ENCODE results near the gene OTULINL.

Gene OTULINL

DNA sequence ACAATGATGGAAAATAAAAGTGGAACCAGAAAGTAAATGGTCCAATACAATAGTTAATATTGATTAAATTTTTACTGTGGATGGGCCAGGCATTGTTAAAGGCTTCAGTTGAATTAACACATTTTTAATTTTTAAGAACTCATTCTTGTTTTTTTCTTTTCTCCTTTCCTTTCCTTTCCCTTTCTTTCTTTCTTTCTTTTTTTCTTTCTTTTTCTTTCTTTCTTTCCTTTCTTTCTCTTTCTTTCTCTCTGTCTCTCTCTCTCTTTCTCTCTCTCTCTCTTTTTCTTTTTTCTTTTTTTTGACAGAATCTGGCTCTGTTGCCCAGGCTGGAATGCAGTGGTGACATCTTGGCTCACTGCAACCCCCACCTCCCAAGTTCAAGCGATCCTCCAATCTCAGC lies 13.3 kb upstream of the OTULINL start:
- no peak for DNase-seq (ENCODE audit: low read depth, low spot score)
- H3K9ac ChIP-seq (ENCODE audit: insufficient read length, low read depth), result no peak overlapping the region
- H3K9me3 ChIP-seq (ENCODE audit: insufficient read depth, low read length), result no peaks in the 10 kb centered on the region
- TF ChIP-seq YY1 (IDR thresholded peaks at IDR 0.05; ENCODE audit: insufficient read depth, insufficient read length) (no peak), ZNF274 (IDR thresholded peaks at IDR 0.05; ENCODE audit: low read depth, low read length) (no peak), SUZ12 (IDR thresholded peaks at IDR 0.05; ENCODE audit: extremely low read depth, insufficient read depth, insufficient read length) (no peak)
- H3K4me1 ChIP-seq (ENCODE audit: insufficient read depth, insufficient read length), result no peaks in the 10 kb centered on the region
- H3K4me3 ChIP-seq (ENCODE audit: insufficient read length, low read depth), result no peak overlapping the region
- H3K27me3 ChIP-seq (ENCODE audit: insufficient read depth, insufficient read length), result no peaks in the 10 kb centered on the region
- H3K36me3 ChIP-seq (ENCODE audit: insufficient read depth, insufficient read length, low read length), result no peaks in the 10 kb centered on the region

DNA sequence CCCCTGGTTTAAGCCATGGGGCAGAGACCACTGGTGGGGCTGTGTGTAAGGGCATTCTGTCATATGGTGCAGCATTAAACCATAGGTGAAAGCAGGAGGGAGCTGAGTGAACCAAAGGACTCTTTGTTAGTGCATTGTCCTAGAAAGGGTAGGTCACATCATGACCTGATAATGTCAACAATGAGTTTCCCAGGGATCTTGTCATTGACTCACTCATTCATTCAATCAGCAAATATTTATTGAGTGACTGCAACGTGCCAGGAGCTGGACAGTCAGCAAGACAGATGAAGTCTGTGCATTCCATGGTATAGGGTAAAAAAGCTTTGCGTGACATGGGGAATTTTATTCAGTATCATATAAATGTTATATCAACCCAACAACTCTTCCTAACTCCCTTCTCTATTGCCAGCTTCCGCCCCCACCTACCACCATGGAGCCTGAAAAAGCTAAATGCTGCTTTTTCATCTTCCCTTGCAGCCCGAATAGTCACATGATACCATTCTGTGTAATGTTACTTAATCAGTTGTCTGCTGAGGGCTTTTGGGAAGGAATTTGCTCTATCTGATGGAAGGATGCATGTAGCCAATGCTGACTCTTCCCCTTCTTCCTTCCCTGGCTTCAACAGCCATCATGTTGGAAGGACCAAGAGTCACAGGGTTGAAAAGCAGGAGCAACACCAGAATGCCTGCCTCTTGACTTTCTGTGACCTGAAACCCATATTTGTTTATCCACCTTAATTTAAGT lies 11.5 kb upstream of the OTULINL start:
- DNase-seq (ENCODE audit: low read depth, low spot score), result no peak
- Histone ChIP-seq H3K4me3 (ENCODE audit: insufficient read length, low read depth) (no peak overlapping the region), H3K9me3 (ENCODE audit: insufficient read depth, low read length) (no peaks in the 10 kb centered on the region), H3K9ac (ENCODE audit: insufficient read length, low read depth) (no peak overlapping the region), H3K4me1 (ENCODE audit: insufficient read depth, insufficient read length) (no peaks in the 10 kb centered on the region), H3K36me3 (ENCODE audit: insufficient read depth, insufficient read length, low read length) (no peaks in the 10 kb centered on the region), H3K27me3 (ENCODE audit: insufficient read depth, insufficient read length) (no peaks in the 10 kb centered on the region)
- no peak for TF ChIP-seq YY1 (IDR thresholded peaks at IDR 0.05; ENCODE audit: insufficient read depth, insufficient read length)
- TF ChIP-seq SUZ12 (IDR thresholded peaks at IDR 0.05; ENCODE audit: extremely low read depth, insufficient read depth, insufficient read length), result no peak
- no peak for TF ChIP-seq ZNF274 (IDR thresholded peaks at IDR 0.05; ENCODE audit: low read depth, low read length)

DNA sequence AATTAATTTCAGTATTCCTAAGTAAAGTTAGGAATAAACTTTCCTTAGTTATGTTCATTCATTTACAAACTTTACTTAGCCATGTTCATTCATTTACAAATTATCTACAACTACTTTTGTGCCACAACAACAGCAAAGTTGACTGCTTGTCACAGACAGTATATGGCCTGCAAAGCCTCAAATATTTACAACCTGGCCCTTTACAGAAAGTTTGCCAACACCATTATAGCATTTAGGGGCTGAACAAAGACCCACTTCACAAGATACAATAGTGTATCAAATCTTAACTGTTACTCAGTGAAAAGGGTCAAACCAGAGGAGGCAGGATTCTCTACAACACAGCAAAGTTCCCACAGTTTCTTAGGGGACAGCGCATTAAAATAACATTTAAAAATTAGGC lies 9.7 kb upstream of the OTULINL start:
- no peak for DNase-seq (ENCODE audit: low read depth, low spot score)
- Histone ChIP-seq H3K4me3 (ENCODE audit: insufficient read length, low read depth) (no peak overlapping the region), H3K9ac (ENCODE audit: insufficient read length, low read depth) (no peak overlapping the region), H3K36me3 (ENCODE audit: insufficient read depth, insufficient read length, low read length) (no peaks in the 10 kb centered on the region), H3K4me1 (ENCODE audit: insufficient read depth, insufficient read length) (no peaks in the 10 kb centered on the region), H3K9me3 (ENCODE audit: insufficient read depth, low read length) (no peaks in the 10 kb centered on the region), H3K27me3 (ENCODE audit: insufficient read depth, insufficient read length) (no peaks in the 10 kb centered on the region)
- no peak for TF ChIP-seq ZNF274 (IDR thresholded peaks at IDR 0.05; ENCODE audit: low read depth, low read length)
- no peak for TF ChIP-seq SUZ12 (IDR thresholded peaks at IDR 0.05; ENCODE audit: extremely low read depth, insufficient read depth, insufficient read length)
- TF ChIP-seq YY1 (IDR thresholded peaks at IDR 0.05; ENCODE audit: insufficient read depth, insufficient read length), result no peak

DNA sequence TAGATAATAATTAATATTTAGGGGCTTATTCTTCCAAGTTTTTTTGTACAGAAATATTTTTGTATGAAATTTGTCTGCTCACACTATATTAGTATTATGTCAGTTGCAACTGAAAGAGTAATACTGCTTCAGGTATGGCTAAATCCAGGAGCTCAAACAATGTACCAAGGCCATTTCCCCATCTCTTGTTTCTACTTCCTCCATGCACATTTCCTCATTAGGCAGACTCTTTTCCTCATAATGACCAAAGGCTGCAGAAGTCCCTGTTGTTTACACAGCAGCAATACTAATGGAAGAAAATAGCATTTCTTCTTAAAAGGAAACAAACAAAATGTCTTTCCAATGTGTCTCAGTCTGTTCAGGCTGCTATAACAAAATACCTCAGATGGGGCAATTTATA lies 9.2 kb upstream of the OTULINL start:
- no peaks in the 10 kb centered on the region; the same call in 1 of the 2 replicates for H3K9me3 ChIP-seq (ENCODE audit: insufficient read depth, low read length)
- no peak overlapping the region for H3K4me3 ChIP-seq (ENCODE audit: insufficient read length, low read depth)
- no peak for DNase-seq (ENCODE audit: low read depth, low spot score)
- H3K27me3 ChIP-seq (ENCODE audit: insufficient read depth, insufficient read length), result no peaks in the 10 kb centered on the region
- H3K36me3 ChIP-seq (ENCODE audit: insufficient read depth, insufficient read length, low read length), result no peaks in the 10 kb centered on the region
- no peak overlapping the region for H3K9ac ChIP-seq (ENCODE audit: insufficient read length, low read depth)
- TF ChIP-seq YY1 (IDR thresholded peaks at IDR 0.05; ENCODE audit: insufficient read depth, insufficient read length) (no peak), ZNF274 (IDR thresholded peaks at IDR 0.05; ENCODE audit: low read depth, low read length) (no peak), SUZ12 (IDR thresholded peaks at IDR 0.05; ENCODE audit: extremely low read depth, insufficient read depth, insufficient read length) (no peak)
- H3K4me1 ChIP-seq (ENCODE audit: insufficient read depth, insufficient read length), result no peaks in the 10 kb centered on the region

DNA sequence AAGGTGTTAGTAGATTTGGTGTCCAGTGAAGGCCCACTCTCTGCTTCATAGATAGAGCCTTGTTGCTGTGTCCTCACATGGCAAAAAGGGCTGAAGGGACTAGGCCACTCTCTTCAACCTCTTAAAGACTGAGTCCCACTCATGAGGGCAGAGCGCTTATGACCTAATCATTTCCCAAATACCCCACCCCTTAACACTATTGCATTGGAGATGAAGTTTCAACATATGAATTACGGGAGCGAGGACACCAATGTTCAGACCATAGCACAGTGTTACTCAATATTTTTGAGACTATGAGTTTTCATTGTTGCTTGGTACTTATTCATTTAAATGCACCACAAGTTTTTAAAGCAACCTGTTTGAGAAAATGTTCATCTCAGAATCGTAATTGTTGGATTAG lies 8.8 kb upstream of the OTULINL start:
- no peak for TF ChIP-seq SUZ12 (IDR thresholded peaks at IDR 0.05; ENCODE audit: extremely low read depth, insufficient read depth, insufficient read length)
- no peak for TF ChIP-seq ZNF274 (IDR thresholded peaks at IDR 0.05; ENCODE audit: low read depth, low read length)
- no peak for TF ChIP-seq YY1 (IDR thresholded peaks at IDR 0.05; ENCODE audit: insufficient read depth, insufficient read length)
- Histone ChIP-seq H3K4me1 (ENCODE audit: insufficient read depth, insufficient read length) (no peaks in the 10 kb centered on the region), H3K9ac (ENCODE audit: insufficient read length, low read depth) (no peak overlapping the region), H3K4me3 (ENCODE audit: insufficient read length, low read depth) (no peak overlapping the region), H3K27me3 (ENCODE audit: insufficient read depth, insufficient read length) (no peaks in the 10 kb centered on the region), H3K36me3 (ENCODE audit: insufficient read depth, insufficient read length, low read length) (no peaks in the 10 kb centered on the region), H3K9me3 (ENCODE audit: insufficient read depth, low read length) (no peaks in the 10 kb centered on the region; the same call in 1 of the 2 replicates)
- no peak for DNase-seq (ENCODE audit: low read depth, low spot score)

DNA sequence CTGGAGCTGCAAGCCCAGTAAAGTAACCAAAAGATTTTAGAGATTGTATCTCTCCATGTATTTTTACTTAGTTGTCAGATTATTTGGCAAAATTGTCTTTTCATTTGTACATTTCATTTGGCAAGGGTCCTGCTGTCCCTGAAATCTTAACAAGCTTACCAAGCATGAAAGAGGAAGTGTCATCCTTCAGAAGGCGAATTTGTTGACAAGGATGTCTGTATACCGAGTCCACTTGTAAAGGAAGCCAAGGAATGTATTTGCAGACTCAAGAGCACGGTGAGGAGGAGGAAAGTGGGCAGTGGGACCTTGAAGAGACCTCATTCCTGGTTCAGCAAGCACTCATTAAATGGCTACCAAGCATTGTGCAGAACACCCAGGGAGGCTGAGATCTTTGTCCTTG lies 7.5 kb upstream of the OTULINL start:
- Histone ChIP-seq H3K4me1 (ENCODE audit: insufficient read depth, insufficient read length) (no peaks in the 10 kb centered on the region), H3K27me3 (ENCODE audit: insufficient read depth, insufficient read length) (peaks cover 4% of the 10 kb centered on the region), H3K4me3 (ENCODE audit: insufficient read length, low read depth) (no peak overlapping the region), H3K36me3 (ENCODE audit: insufficient read depth, insufficient read length, low read length) (no peaks in the 10 kb centered on the region), H3K9me3 (ENCODE audit: insufficient read depth, low read length) (no peaks in the 10 kb centered on the region; the same call in 1 of the 2 replicates), H3K9ac (ENCODE audit: insufficient read length, low read depth) (no peak overlapping the region)
- TF ChIP-seq YY1 (IDR thresholded peaks at IDR 0.05; ENCODE audit: insufficient read depth, insufficient read length) (no peak), ZNF274 (IDR thresholded peaks at IDR 0.05; ENCODE audit: low read depth, low read length) (no peak), SUZ12 (IDR thresholded peaks at IDR 0.05; ENCODE audit: extremely low read depth, insufficient read depth, insufficient read length) (no peak)
- DNase-seq (ENCODE audit: low read depth, low spot score), result no peak

DNA sequence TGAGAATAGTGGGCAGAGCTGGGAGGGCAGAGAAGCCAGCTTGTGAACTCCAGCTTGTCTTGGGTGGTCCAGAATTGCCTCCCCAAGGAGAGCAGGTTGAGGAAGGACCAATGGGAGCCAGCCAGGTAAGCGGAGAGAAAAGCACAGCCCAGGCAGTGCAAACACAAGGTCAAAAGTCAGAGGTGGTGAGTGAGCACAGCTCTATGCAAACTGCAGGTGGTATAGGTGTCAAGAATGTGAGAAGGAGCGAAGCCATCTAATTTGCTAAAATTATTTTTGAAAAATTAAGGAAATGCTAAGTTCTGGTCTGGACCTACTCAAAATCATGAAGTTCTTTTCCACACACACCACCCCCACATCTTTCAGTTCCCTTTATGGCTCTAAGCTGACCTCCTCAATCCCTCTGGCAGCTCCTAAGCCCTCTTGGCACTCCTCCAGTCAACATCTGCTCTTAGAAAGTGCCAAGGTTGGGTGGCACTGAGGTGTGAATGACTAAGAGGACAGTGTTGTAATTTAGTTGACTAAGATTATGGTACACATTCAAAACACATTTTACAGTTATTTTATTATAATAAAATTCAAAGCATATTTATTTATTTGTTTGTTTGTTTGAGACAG lies 6.6 kb upstream of the OTULINL start:
- Histone ChIP-seq H3K27me3 (ENCODE audit: insufficient read depth, insufficient read length) (peaks cover 9% of the 10 kb centered on the region), H3K36me3 (ENCODE audit: insufficient read depth, insufficient read length, low read length) (no peaks in the 10 kb centered on the region), H3K9me3 (ENCODE audit: insufficient read depth, low read length) (no peaks in the 10 kb centered on the region; the same call in 1 of the 2 replicates), H3K4me3 (ENCODE audit: insufficient read length, low read depth) (no peak overlapping the region), H3K9ac (ENCODE audit: insufficient read length, low read depth) (no peak overlapping the region), H3K4me1 (ENCODE audit: insufficient read depth, insufficient read length) (no peaks in the 10 kb centered on the region)
- DNase-seq (ENCODE audit: low read depth, low spot score), result no peak
- no peak for TF ChIP-seq ZNF274 (IDR thresholded peaks at IDR 0.05; ENCODE audit: low read depth, low read length)
- no peak for TF ChIP-seq SUZ12 (IDR thresholded peaks at IDR 0.05; ENCODE audit: extremely low read depth, insufficient read depth, insufficient read length)
- TF ChIP-seq YY1 (IDR thresholded peaks at IDR 0.05; ENCODE audit: insufficient read depth, insufficient read length), result no peak
